Mesenchymal stem cell (in vitro differentiated cells and primary cell): ENCODE data around the gene NUP98.
A peak's percentile ranks its signal among the peaks of the same experiment; 100 is the strongest.
"Not testable (repeated sequence)": the region's sequence is repeated elsewhere in the genome, so short reads cannot be mapped to it uniquely, and the experiment has no call there.

Experiments
- DNase-seq: peaks from one replicate; pipeline ENCODE4 v3.0.0-alpha.2; 2013
- H2AFZ ChIP-seq: one replicate; pipeline ENCODE4 v1.6.1; 2013; ENCODE audit warnings: low read depth, mild to moderate bottlenecking, control low read depth, inconsistent platforms, low read length, moderate library complexity
- H2AK5ac ChIP-seq: 2 replicates; pipeline ENCODE4 v1.6.1; 2013; ENCODE audit warnings: low read length, moderate library complexity, mild to moderate bottlenecking, inconsistent platforms; ENCODE audit not compliant: severe bottlenecking
- H2BK120ac ChIP-seq: one replicate; pipeline ENCODE4 v1.6.1; 2013; ENCODE audit warnings: low read depth, mild to moderate bottlenecking, inconsistent platforms, low read length, moderate library complexity
- H2BK12ac ChIP-seq, 2 experiments: one replicate each; pipeline ENCODE4 v1.6.1; 2013; ENCODE audit warnings: inconsistent platforms in 2 of 2, low read length in 2 of 2, mild to moderate bottlenecking in 2 of 2, moderate library complexity in 2 of 2, control low read depth in 1 of 2
- H2BK15ac ChIP-seq: one replicate; pipeline ENCODE4 v1.6.1; 2013; ENCODE audit warnings: mild to moderate bottlenecking, low read depth, inconsistent platforms; ENCODE audit not compliant: poor library complexity, severe bottlenecking
- H2BK5ac ChIP-seq: 2 replicates; pipeline ENCODE4 v1.6.1; 2013; ENCODE audit warnings: low read depth, mild to moderate bottlenecking, low read length, control low read depth, inconsistent platforms; ENCODE audit not compliant: poor library complexity, severe bottlenecking
- H3K14ac ChIP-seq, 2 experiments: one replicate each; pipeline ENCODE4 v1.6.1; 2013; ENCODE audit warnings: inconsistent platforms in 2 of 2, low read length in 2 of 2, control low read depth in 1 of 2, mild to moderate bottlenecking in 1 of 2, moderate library complexity in 1 of 2
- H3K18ac ChIP-seq, 2 experiments: one replicate each; pipeline ENCODE4 v1.6.1; 2013; ENCODE audit warnings: inconsistent platforms in 2 of 2, low read length in 2 of 2, control low read depth in 1 of 2, low read depth in 1 of 2, mild to moderate bottlenecking in 1 of 2
- H3K23ac ChIP-seq, 2 experiments: one replicate each; pipeline ENCODE4 v1.6.1; 2013; ENCODE audit warnings: inconsistent platforms in 2 of 2, low read length in 2 of 2, mild to moderate bottlenecking in 2 of 2, moderate library complexity in 2 of 2, control low read depth in 1 of 2
- H3K27ac ChIP-seq: 2 replicates; pipeline ENCODE4 v1.5.1; 2013; ENCODE audit warnings: mild to moderate bottlenecking, moderate library complexity, low read length, control low read depth, inconsistent platforms; ENCODE audit not compliant: poor library complexity, severe bottlenecking
- H3K27me3 ChIP-seq, 2 experiments: 2 replicates each; pipeline versions ENCODE4 v1.6.1 to v1.7.0; 2013; ENCODE audit warnings: low read length in 2 of 2, mild to moderate bottlenecking in 2 of 2, moderate library complexity in 2 of 2, control low read depth in 1 of 2, inconsistent platforms in 1 of 2; ENCODE audit not compliant: control insufficient read depth in 1 of 2, insufficient read depth in 1 of 2
- H3K36me3 ChIP-seq, 2 experiments: 2 replicates each; pipeline versions ENCODE4 v1.6.1 to v1.7.0; 2013; ENCODE audit warnings: low read length in 2 of 2, control low read depth in 1 of 2, inconsistent platforms in 1 of 2, low read depth in 1 of 2, mild to moderate bottlenecking in 1 of 2; ENCODE audit not compliant: insufficient read depth in 2 of 2, control insufficient read depth in 1 of 2
- H3K4ac ChIP-seq, 2 experiments: one replicate each; pipeline ENCODE4 v1.6.1; 2013; ENCODE audit warnings: inconsistent platforms in 2 of 2, low read length in 2 of 2, mild to moderate bottlenecking in 2 of 2, moderate library complexity in 2 of 2, control low read depth in 1 of 2, low read depth in 1 of 2
- H3K4me1 ChIP-seq: 2 replicates; pipeline ENCODE4 v1.6.1; 2013; ENCODE audit warnings: low read depth, low read length, control low read depth; ENCODE audit not compliant: control insufficient read depth, insufficient read depth
- H3K4me2 ChIP-seq: 2 replicates; pipeline ENCODE4 v1.6.1; 2013; ENCODE audit warnings: low read length, mild to moderate bottlenecking, inconsistent platforms; ENCODE audit not compliant: poor library complexity, severe bottlenecking
- H3K4me3 ChIP-seq, 2 experiments: 2 replicates each; pipeline versions ENCODE4 v1.5.1 to v1.7.0; 2013; ENCODE audit warnings: low read length in 2 of 2, mild to moderate bottlenecking in 2 of 2, control low read depth in 1 of 2, low read depth in 1 of 2; ENCODE audit not compliant: insufficient read depth in 1 of 2
- H3K79me1 ChIP-seq: replicated peaks from 2 replicates; pipeline ENCODE4 v1.6.1; 2013; ENCODE audit warnings: mild to moderate bottlenecking, control low read depth, low read length, inconsistent platforms; ENCODE audit not compliant: poor library complexity, severe bottlenecking
- H3K9ac ChIP-seq: 2 replicates; pipeline ENCODE4 v1.7.0; 2013; ENCODE audit warnings: mild to moderate bottlenecking, low read length, moderate library complexity
- H3K9me3 ChIP-seq: 2 replicates; pipeline ENCODE4 v1.7.0; 2013; ENCODE audit warnings: mild to moderate bottlenecking, low read length; ENCODE audit not compliant: control insufficient read depth
- H4K8ac ChIP-seq: one replicate; pipeline ENCODE4 v1.6.1; 2013; ENCODE audit warnings: inconsistent platforms, mild to moderate bottlenecking, low read length, moderate library complexity
- H4K91ac ChIP-seq: one replicate; pipeline ENCODE4 v1.6.1; 2013; ENCODE audit warnings: mild to moderate bottlenecking, low read length, inconsistent platforms
- WGBS: methylation state at CpG from one replicate; pipeline ENCODE4 v1.1.7; 2013; ENCODE audit warnings: mixed read lengths; 5-methylcytosine and 5-hydroxymethylcytosine counted together

NUP98 gene

GRCh38 chr11:3643102-3643546 lies 154.2 kb downstream of the NUP98 start:
- H2BK12ac ChIP-seq, H3K18ac ChIP-seq, H2BK120ac ChIP-seq, DNase-seq, H3K4ac ChIP-seq, H3K14ac ChIP-seq, H3K23ac ChIP-seq, H3K79me1 ChIP-seq, H3K27ac ChIP-seq, H2AFZ ChIP-seq, H3K36me3 ChIP-seq, H3K9me3 ChIP-seq, H4K91ac ChIP-seq, H2BK5ac ChIP-seq, H2AK5ac ChIP-seq, H2BK15ac ChIP-seq, H4K8ac ChIP-seq: not testable (repeated sequence)
- peak overlapping the region in 1 of 2 experiments; percentile 82 for H3K4me3 ChIP-seq
- peaks cover 0 to 24% of the 10 kb centered on the region in 2 experiments for H3K27me3 ChIP-seq
- peak overlapping the region; percentile 85 for H3K9ac ChIP-seq
- 51% methylated on average over 11 of the region's 11 CpGs for WGBS
- H3K4me2 ChIP-seq, result peak overlapping the region; percentile 92
- peaks cover 12% of the 10 kb centered on the region for H3K4me1 ChIP-seq

GRCh38 chr11:3642071-3642951 lies 155.0 kb downstream of the NUP98 start:
- peaks cover 12% of the 10 kb centered on the region for H3K4me1 ChIP-seq
- H3K18ac ChIP-seq, result peak overlapping the region; percentile 5 to 28
- H2BK120ac ChIP-seq, result no peak overlapping the region
- no peaks in the 10 kb centered on the region for H3K9me3 ChIP-seq
- no peak overlapping the region for H3K14ac ChIP-seq
- H3K9ac ChIP-seq, result peak overlapping the region; percentile 85
- no peak overlapping the region for H3K4ac ChIP-seq
- under 1% methylated on average over 46 of the region's 55 CpGs for WGBS
- H3K23ac ChIP-seq, result no peak overlapping the region
- H4K8ac ChIP-seq, result no peak overlapping the region
- no peak overlapping the region for H3K27ac ChIP-seq
- peak overlapping the region; percentile 6 for H2AFZ ChIP-seq
- H4K91ac ChIP-seq, result peak overlapping the region; percentile 25
- no peaks in the 10 kb centered on the region for H3K36me3 ChIP-seq
- peaks cover under 1 to 20% of the 10 kb centered on the region in 2 experiments for H3K27me3 ChIP-seq
- DNase-seq, result peak; percentile 85
- H3K4me2 ChIP-seq, result peak overlapping the region; percentile 92
- no peaks in the 10 kb centered on the region for H3K79me1 ChIP-seq
- H2AK5ac ChIP-seq, result no peak overlapping the region
- H2BK5ac ChIP-seq, result no peak overlapping the region
- H3K4me3 ChIP-seq, result peak overlapping the region; percentile 57 to 82
- no peak overlapping the region for H2BK12ac ChIP-seq
- H2BK15ac ChIP-seq, result peak overlapping the region; percentile 2

- DNase-seq, result no peak
- Histone ChIP-seq H2BK5ac (no peak within 1 kb of the TSS), H3K79me1 (no peaks in the 10 kb centered on the region), H4K8ac (no peak within 1 kb of the TSS), H3K4me1 (peaks cover 12% of the 10 kb centered on the region), H4K91ac (peak within 1 kb of the TSS; percentile 25), H2BK15ac (peak within 1 kb of the TSS; percentile 2), H3K9ac (peak within 1 kb of the TSS; percentile 85), H3K4me2 (peak within 1 kb of the TSS; percentile 92), H3K36me3 (no peaks in the 10 kb centered on the region), H3K23ac (no peak within 1 kb of the TSS), H2AFZ (peak within 1 kb of the TSS; percentile 58), H3K27ac (no peak within 1 kb of the TSS), H2BK120ac (no peak within 1 kb of the TSS), H3K9me3 (no peaks in the 10 kb centered on the region), H2AK5ac (no peak within 1 kb of the TSS), H3K27me3 (peaks cover 3 to 18% of the 10 kb centered on the region in 2 experiments), H3K14ac (no peak within 1 kb of the TSS), H3K4ac (no peak within 1 kb of the TSS), H3K4me3 (peak within 1 kb of the TSS; percentile 57 to 82), H2BK12ac (no peak within 1 kb of the TSS), H3K18ac (peak within 1 kb of the TSS; percentile 5 to 28)
- 7% methylated on average over 19 of the region's 21 CpGs for WGBS
Observed at GRCh38 chr11:3641701-3642070, 155.7 kb downstream of the NUP98 start, which contains the start of gene ART5. Gene ART5 (minus strand): TSS chr11:3641992. CDS start chr11:3641862, 130 bp downstream.

GRCh38 chr11:3641191-3641590 lies 156.2 kb downstream of the NUP98 start:
- H2AK5ac ChIP-seq, result no peak overlapping the region

More at GRCh38 chr11:3641191-3641590, 156.2 kb downstream of the NUP98 start:
- peaks cover 12% of the 10 kb centered on the region for H3K4me1 ChIP-seq
- H2BK120ac ChIP-seq, result no peak overlapping the region
- no peak overlapping the region for H3K9ac ChIP-seq
- H3K23ac ChIP-seq, result no peak overlapping the region
- H3K4ac ChIP-seq, result no peak overlapping the region
- peaks cover 3 to 16% of the 10 kb centered on the region in 2 experiments for H3K27me3 ChIP-seq
- H3K9me3 ChIP-seq, result no peaks in the 10 kb centered on the region
- H3K79me1 ChIP-seq, result no peaks in the 10 kb centered on the region
- H2AFZ ChIP-seq, result no peak overlapping the region
- 59% methylated on average over 7 of the region's 8 CpGs for WGBS
- H2BK5ac ChIP-seq, result no peak overlapping the region
- no peak overlapping the region for H4K8ac ChIP-seq
- DNase-seq, result no peak
- no peak overlapping the region for H2BK12ac ChIP-seq
- H3K18ac ChIP-seq, result no peak overlapping the region
- H3K4me3 ChIP-seq, result no peak overlapping the region
- H3K27ac ChIP-seq, result no peak overlapping the region
- no peaks in the 10 kb centered on the region for H3K36me3 ChIP-seq
- H4K91ac ChIP-seq, result no peak overlapping the region
- no peak overlapping the region for H3K14ac ChIP-seq
- no peak overlapping the region for H3K4me2 ChIP-seq
- H2BK15ac ChIP-seq, result no peak overlapping the region
